B cell (primary cell): ENCODE data around the gene NOP9. TPM values are rescaled to one million over a fixed set of nuclear protein-coding genes. Genes with fewer than 3 reads are reported as not detected.

ENCODE experiments used
- ATAC-seq: fragments of 200-7000 bp; cut with Tn5 transposase; one replicate; pipeline ENCODE4 v1.10.0; 2021; ENCODE audit warnings: low read depth, mild to moderate bottlenecking, moderate number of reproducible peaks, moderate library complexity
- CTCF ChIA-PET: fragments of 350-600 bp; sonication (Branson Sonifier 250); formaldehyde crosslinking; loops from one replicate; lab custom pipeline; 2021; ENCODE audit warnings: antibody characterized with exemption, inconsistent platforms; lab: Charles Lee
- POLR2A ChIA-PET: fragments of 350-600 bp; sonication (Branson Sonifier 250); formaldehyde crosslinking; loops from one replicate; lab custom pipeline; 2021; ENCODE audit warnings: antibody characterized with exemption; lab: Charles Lee
- DNase-seq: peaks from one replicate; pipeline ENCODE4 v3.0.0; 2013
- H2AFZ ChIP-seq: 2 replicates; pipeline ENCODE4 v1.6.1; 2012; ENCODE audit warnings: mild to moderate bottlenecking, low read depth, low read length; ENCODE audit not compliant: insufficient read depth, poor library complexity, severe bottlenecking
- H3K27ac ChIP-seq, 2 donors: 1 replicate in 1 of 2; 2 replicates in 1 of 2; pipeline ENCODE4 v1.5.1; 2012 to 2013; ENCODE audit warnings: low read length in 2 of 2, mild to moderate bottlenecking in 2 of 2, moderate library complexity in 1 of 2
- H3K27me3 ChIP-seq, 4 experiments: fragments of 200-600 bp in 1 of 4; sonication (generic) in 1 of 4; replicated peaks in 1 of 4; 1 replicate in 2 of 4; 2 replicates in 2 of 4; pipeline versions ENCODE4 v1.6.1 to v1.7.0; 2013 to 2016; ENCODE audit warnings: low read length in 3 of 4, mild to moderate bottlenecking in 2 of 4, mixed read lengths in 1 of 4, moderate library complexity in 1 of 4; ENCODE audit not compliant: insufficient read depth in 4 of 4, control insufficient read depth in 3 of 4; ENCODE audit errors: control extremely low read depth in 1 of 4
- H3K36me3 ChIP-seq, 2 experiments: replicated peaks in 1 of 2; 1 replicate in 1 of 2; 2 replicates in 1 of 2; pipeline versions ENCODE4 v1.6.1 to v1.7.1; 2013; ENCODE audit warnings: low read length in 1 of 2; ENCODE audit not compliant: insufficient read depth in 2 of 2, control insufficient read depth in 1 of 2; ENCODE audit errors: control extremely low read depth in 1 of 2, extremely low read depth in 1 of 2
- H3K4me1 ChIP-seq, 2 donors: fragments of 200-600 bp in 1 of 2; sonication (generic) in 1 of 2; 1 replicate in 1 of 2; 2 replicates in 1 of 2; pipeline versions ENCODE4 v1.5.1 to v1.6.1; 2013 to 2017; ENCODE audit warnings: low read length in 2 of 2; ENCODE audit not compliant: control insufficient read depth in 2 of 2, insufficient read depth in 2 of 2
- H3K4me2 ChIP-seq: replicated peaks from 2 replicates; pipeline ENCODE3; 2012; ENCODE audit warnings: mild to moderate bottlenecking, low read depth, low read length; ENCODE audit not compliant: poor library complexity, severe bottlenecking
- H3K4me3 ChIP-seq, 5 experiments: fragments of 200-600 bp in 1 of 5; sonication (generic) in 1 of 5; 1 replicate in 3 of 5; 2 replicates in 2 of 5; pipeline versions ENCODE4 v1.5.1 to v1.7.0; 2011 to 2016; ENCODE audit warnings: low read length in 4 of 5, mild to moderate bottlenecking in 4 of 5, low read depth in 2 of 5, control low read depth in 1 of 5, moderate library complexity in 1 of 5; ENCODE audit not compliant: insufficient read depth in 1 of 5; ENCODE audit errors: control extremely low read depth in 1 of 5, extremely low read depth in 1 of 5
- H3K79me2 ChIP-seq: fragments of 200-600 bp; sonication (generic); one replicate; pipeline ENCODE4 v1.6.0; 2016; ENCODE audit warnings: low read length; ENCODE audit not compliant: control insufficient read depth, insufficient read depth
- H3K9ac ChIP-seq: fragments of 200-600 bp; sonication (generic); 2 replicates; pipeline ENCODE4 v1.6.1; 2017; ENCODE audit warnings: mild to moderate bottlenecking, low read length, moderate library complexity
- H3K9me3 ChIP-seq, 3 donors: one replicate each; pipeline versions ENCODE4 v1.6.1 to v1.7.1; 2013; ENCODE audit warnings: low read length in 2 of 3; ENCODE audit not compliant: control insufficient read depth in 2 of 3, insufficient read depth in 1 of 3; ENCODE audit errors: control extremely low read depth in 1 of 3
- H4K20me1 ChIP-seq: 2 replicates; pipeline ENCODE4 v1.6.0; 2012; ENCODE audit warnings: mild to moderate bottlenecking, low read length; ENCODE audit not compliant: insufficient read depth, control insufficient read depth, poor library complexity, severe bottlenecking
- H3K27ac Mint-ChIP-seq: one replicate; pipeline ENCODE4 v1.8.0; 2021; ENCODE audit warnings: mixed read lengths
- H3K27me3 Mint-ChIP-seq: one replicate; pipeline ENCODE4 v1.8.0; 2021; ENCODE audit warnings: mixed read lengths
- H3K4me1 Mint-ChIP-seq: one replicate; pipeline ENCODE4 v1.8.0; 2021; ENCODE audit warnings: mixed read lengths
- H3K4me3 Mint-ChIP-seq: one replicate; pipeline ENCODE4 v1.8.0; 2021; ENCODE audit warnings: mixed read lengths
- H3K9me3 Mint-ChIP-seq: one replicate; pipeline ENCODE4 v1.8.0; 2022; ENCODE audit warnings: mixed read lengths; ENCODE audit not compliant: insufficient read depth
- EZH2 ChIP-seq: IDR thresholded peaks from 2 replicates; pipeline ENCODE4 v1.6.1; 2012; ENCODE audit warnings: borderline replicate concordance, low read depth, mild to moderate bottlenecking, moderate library complexity, low read length; ENCODE audit not compliant: insufficient read depth, poor library complexity, severe bottlenecking
- WGBS: methylation state at CpG from one replicate; pipeline ENCODE4 v1.1.5; 2013; ENCODE audit warnings: missing lambda C conversion rate; ENCODE audit not compliant: insufficient coverage; 5-methylcytosine and 5-hydroxymethylcytosine counted together
- intact Hi-C: fragments of 100-400 bp; cut with micrococcal nuclease; formaldehyde crosslinking; loops from one replicate; pipeline ENCODE4 v1.10.0; 2022
- polyA plus RNA-seq: library from polyadenylated mRNA; depleted of rRNA; stranded (reverse); fragments of >200 nt; gene quantifications from 2 replicates; pipeline ENCODE4 v1.2.3, GENCODE V29; 2012
- total RNA-seq, 2 donors: library from RNA; stranded (reverse); fragments of 120-200 nt in 1 of 2; gene quantifications; 1 replicate in 1 of 2; 2 replicates in 1 of 2; pipeline versions ENCODE4 v1.2.3 to v1.2.4, GENCODE V29; 2013 to 2022
- TF ChIP-seq, protein P1 (sequence below): fragments of 200-600 bp; IDR thresholded peaks from one replicate; pipeline ENCODE4 v1.8.0; 2022; ENCODE audit warnings: antibody characterized with exemption, mild to moderate bottlenecking

NOP9 gene
- total and polyA plus RNA-seq, 2 donors (not counting 1 experiment from before 2014, with no cell fraction given): 9.7 to 22.6 TPM

DNA sequence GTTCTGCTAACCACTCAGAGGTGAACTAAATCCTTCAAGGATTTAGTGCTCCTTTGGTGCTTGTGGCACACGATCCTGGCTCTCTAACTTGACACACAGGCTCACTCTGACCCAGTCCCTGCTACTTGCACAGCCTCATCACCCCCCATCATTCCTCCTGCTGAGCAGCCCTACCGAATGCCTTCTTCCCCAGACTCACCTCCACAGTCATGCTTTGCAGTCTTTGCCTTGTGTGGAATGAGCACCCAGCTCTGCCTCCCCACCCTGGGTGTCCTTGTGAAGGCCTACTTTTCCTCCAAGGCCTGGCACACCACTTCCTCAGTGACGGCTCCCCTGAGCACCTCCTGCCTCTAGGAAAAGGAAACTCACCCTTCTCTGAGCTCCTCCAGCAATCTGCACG, 49.3 kb upstream of the NOP9 start:
- ATAC-seq (no peak), DNase-seq (no peak)
- H3K27me3 Mint-ChIP-seq: no peaks in the 10 kb centered on the region
- Histone ChIP-seq H3K9ac (no peak overlapping the region), H3K4me2 (no peak overlapping the region), H2AFZ (no peak overlapping the region), H3K27ac (no peak overlapping the region), H3K36me3 (peaks cover 0 to 23% of the 10 kb centered on the region in 2 experiments), H3K27me3 (no peaks in the 10 kb centered on the region), H4K20me1 (no peaks in the 10 kb centered on the region), H3K9me3 (no peaks in the 10 kb centered on the region), H3K79me2 (no peaks in the 10 kb centered on the region), H3K4me3 (no peak overlapping the region), H3K4me1 (peaks cover 6 to 11% of the 10 kb centered on the region in 2 donors)
- ChIA-PET CTCF (interaction anchor here (0.9 to 2.8 kb wide), 4 partner anchors 8 to 58 kb away, joined by 3 to 10 read pairs (median 4); partner anchors contain the start of gene TINF2), POLR2A (no interaction called here)
- H3K4me3 Mint-ChIP-seq: no peak overlapping the region
- TF ChIP-seq, protein P1, sequence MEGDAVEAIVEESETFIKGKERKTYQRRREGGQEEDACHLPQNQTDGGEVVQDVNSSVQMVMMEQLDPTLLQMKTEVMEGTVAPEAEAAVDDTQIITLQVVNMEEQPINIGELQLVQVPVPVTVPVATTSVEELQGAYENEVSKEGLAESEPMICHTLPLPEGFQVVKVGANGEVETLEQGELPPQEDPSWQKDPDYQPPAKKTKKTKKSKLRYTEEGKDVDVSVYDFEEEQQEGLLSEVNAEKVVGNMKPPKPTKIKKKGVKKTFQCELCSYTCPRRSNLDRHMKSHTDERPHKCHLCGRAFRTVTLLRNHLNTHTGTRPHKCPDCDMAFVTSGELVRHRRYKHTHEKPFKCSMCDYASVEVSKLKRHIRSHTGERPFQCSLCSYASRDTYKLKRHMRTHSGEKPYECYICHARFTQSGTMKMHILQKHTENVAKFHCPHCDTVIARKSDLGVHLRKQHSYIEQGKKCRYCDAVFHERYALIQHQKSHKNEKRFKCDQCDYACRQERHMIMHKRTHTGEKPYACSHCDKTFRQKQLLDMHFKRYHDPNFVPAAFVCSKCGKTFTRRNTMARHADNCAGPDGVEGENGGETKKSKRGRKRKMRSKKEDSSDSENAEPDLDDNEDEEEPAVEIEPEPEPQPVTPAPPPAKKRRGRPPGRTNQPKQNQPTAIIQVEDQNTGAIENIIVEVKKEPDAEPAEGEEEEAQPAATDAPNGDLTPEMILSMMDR: no peak
- TF ChIP-seq EZH2: no peak
- no peak overlapping the region for H3K27ac Mint-ChIP-seq
- intact Hi-C loops: no loop called here
- WGBS: 81% methylated on average over 4 of the region's 4 CpGs
- no peaks in the 10 kb centered on the region for H3K9me3 Mint-ChIP-seq
- H3K4me1 Mint-ChIP-seq: peaks cover 8% of the 10 kb centered on the region

DNA sequence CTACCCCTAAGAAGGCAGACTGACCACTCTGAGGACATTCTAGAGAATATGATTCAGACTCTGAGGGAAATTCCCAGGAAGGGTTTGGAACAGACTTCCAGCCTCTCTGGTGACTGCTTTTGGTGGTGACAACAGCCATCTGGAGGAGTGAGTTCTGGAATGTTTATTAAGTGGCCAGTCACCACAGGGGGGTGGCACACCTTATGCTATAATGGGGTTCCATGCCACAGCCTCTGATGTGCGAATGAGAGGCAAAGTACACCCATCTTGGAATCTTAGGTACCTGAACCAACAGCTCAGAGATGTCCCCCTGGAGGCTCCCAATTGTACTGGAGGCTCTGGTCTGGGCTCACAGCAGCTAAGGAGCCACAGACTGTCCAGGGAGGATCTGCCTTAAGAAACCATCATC, 47.8 kb upstream of the NOP9 start:
- H3K4me1 Mint-ChIP-seq: peaks cover 6% of the 10 kb centered on the region
- Histone ChIP-seq H3K27ac (no peak overlapping the region), H2AFZ (no peak overlapping the region), H3K9ac (no peak overlapping the region), H3K9me3 (no peaks in the 10 kb centered on the region), H3K4me3 (no peak overlapping the region), H3K4me2 (no peak overlapping the region), H3K27me3 (no peaks in the 10 kb centered on the region), H4K20me1 (no peaks in the 10 kb centered on the region), H3K4me1 (peaks cover 3 to 6% of the 10 kb centered on the region in 2 donors), H3K36me3 (peaks cover 0 to 28% of the 10 kb centered on the region in 2 experiments), H3K79me2 (no peaks in the 10 kb centered on the region)
- no peaks in the 10 kb centered on the region for H3K27me3 Mint-ChIP-seq
- no peak overlapping the region for H3K4me3 Mint-ChIP-seq
- ChIA-PET CTCF (interaction anchor here (0.8 to 2.8 kb wide), 3 partner anchors 9 to 56 kb away, joined by 3 to 10 read pairs (median 3); partner anchors contain the start of genes CIDEB and TINF2), POLR2A (no interaction called here)
- 100% methylated on average over 1 of the region's 1 CpG for WGBS
- intact Hi-C loops: no loop called here
- ATAC-seq (no peak), DNase-seq (no peak)
- H3K9me3 Mint-ChIP-seq: no peaks in the 10 kb centered on the region
- TF ChIP-seq EZH2: no peak
- TF ChIP-seq, protein P1: no peak
- no peak overlapping the region for H3K27ac Mint-ChIP-seq
